ENCODE data around the gene SCD5.
A peak's percentile ranks its signal among the peaks of the same experiment; 100 is the strongest.

SCD5 gene

GRCh38 chr4:82604522-82604921 lies 194.1 kb downstream of the SCD5 start:
- CTCF ChIA-PET: no interaction called here
- no peaks in the 10 kb centered on the region for H3K4me1 ChIP-seq (ENCODE audit: control insufficient read depth, insufficient read depth, low read length)
- POLR2A ChIA-PET: no interaction called here
- no peak overlapping the region for H3K4me3 ChIP-seq (ENCODE audit: low read depth, low read length)
- H3K36me3 ChIP-seq (ENCODE audit: control insufficient read depth in 2 of 2, insufficient read depth in 1 of 2, low read length in 2 of 2): no peaks in the 10 kb centered on the region
- no peak overlapping the region for H3K27ac ChIP-seq (ENCODE audit: extremely low read depth, low read depth, low read length)
- TF ChIP-seq ZNF707 (tag by site-specific recombination; IDR thresholded peaks at IDR 0.05) (no peak), ZSCAN4 (tag by site-specific recombination; IDR thresholded peaks at IDR 0.05) (peak; percentile 74)
- no peaks in the 10 kb centered on the region for H3K9me3 ChIP-seq (ENCODE audit: control insufficient read depth, insufficient read depth, low read depth, low read length)

- Histone ChIP-seq H3K9me3 (ENCODE audit: control insufficient read depth, insufficient read depth, low read depth, low read length) (no peaks in the 10 kb centered on the region), H3K27ac (ENCODE audit: extremely low read depth, low read depth, low read length) (no peak overlapping the region), H3K36me3 (ENCODE audit: control insufficient read depth in 2 of 2, insufficient read depth in 1 of 2, low read length in 2 of 2) (no peaks in the 10 kb centered on the region), H3K4me3 (ENCODE audit: low read depth, low read length) (no peak overlapping the region), H3K4me1 (ENCODE audit: control insufficient read depth, insufficient read depth, low read length) (no peaks in the 10 kb centered on the region)
- CTCF ChIA-PET: no interaction called here
- POLR2A ChIA-PET: no interaction called here
- TF ChIP-seq TSHZ1 (tag by site-specific recombination; IDR thresholded peaks at IDR 0.05; ENCODE audit: borderline replicate concordance): no peak
- TF ChIP-seq CTCF (tag by site-specific recombination; IDR thresholded peaks at IDR 0.05): no peak
- no peak for TF ChIP-seq ZNF555 (tag by site-specific recombination; conservative IDR thresholded peaks at IDR 0.05)
- TF ChIP-seq ZNF654 (tag by site-specific recombination; IDR thresholded peaks at IDR 0.05; ENCODE audit: low read depth): no peak
- no peak for TF ChIP-seq ZNF48 (tag by site-specific recombination; IDR thresholded peaks at IDR 0.05)
- no peak for TF ChIP-seq ZNF670 (tag by site-specific recombination; IDR thresholded peaks at IDR 0.05; ENCODE audit: low read depth)
- TF ChIP-seq ZNF830 (tag by site-specific recombination; IDR thresholded peaks at IDR 0.05; ENCODE audit: low read depth): no peak
- TF ChIP-seq ZNF513 (tag by site-specific recombination; IDR thresholded peaks at IDR 0.05): no peak
- no peak for TF ChIP-seq PRDM10 (tag by site-specific recombination; IDR thresholded peaks at IDR 0.05)
- no peak for TF ChIP-seq ZSCAN23 (tag by site-specific recombination; IDR thresholded peaks at IDR 0.05)
- no peak for TF ChIP-seq ZNF169 (tag by site-specific recombination; IDR thresholded peaks at IDR 0.05)
- TF ChIP-seq FEZF1 (tag by site-specific recombination; IDR thresholded peaks at IDR 0.05): no peak
- TF ChIP-seq ZNF549 (tag by site-specific recombination; IDR thresholded peaks at IDR 0.05): no peak
- no peak for TF ChIP-seq EGR2 (tag by site-specific recombination; IDR thresholded peaks at IDR 0.05; ENCODE audit: low read depth)
- TF ChIP-seq ZNF548 (tag by site-specific recombination; IDR thresholded peaks at IDR 0.05): no peak
- TF ChIP-seq ZNF692 (tag by site-specific recombination; IDR thresholded peaks at IDR 0.05): no peak
- no peak for TF ChIP-seq IKZF3 (tag by site-specific recombination; IDR thresholded peaks at IDR 0.05)
Observed at GRCh38 chr4:82601242-82602015, 197.2 kb downstream of the SCD5 start.
